NCI-H69 (cell line): ENCODE results near the gene SLC7A14.
"Not testable (repeated sequence)": the region's sequence is repeated elsewhere in the genome, so short reads cannot be mapped to it uniquely, and the experiment has no call there.

ENCODE experiments used
- DNase-seq: peaks from one replicate; lab custom pipeline; 2025; lab: John Stamatoyannopoulos, UW

Gene SLC7A14

GRCh38 chr3:170593634-170594033 is 7.8 kb upstream of the SLC7A14 start:
- DNase-seq, result no peak

DNA sequence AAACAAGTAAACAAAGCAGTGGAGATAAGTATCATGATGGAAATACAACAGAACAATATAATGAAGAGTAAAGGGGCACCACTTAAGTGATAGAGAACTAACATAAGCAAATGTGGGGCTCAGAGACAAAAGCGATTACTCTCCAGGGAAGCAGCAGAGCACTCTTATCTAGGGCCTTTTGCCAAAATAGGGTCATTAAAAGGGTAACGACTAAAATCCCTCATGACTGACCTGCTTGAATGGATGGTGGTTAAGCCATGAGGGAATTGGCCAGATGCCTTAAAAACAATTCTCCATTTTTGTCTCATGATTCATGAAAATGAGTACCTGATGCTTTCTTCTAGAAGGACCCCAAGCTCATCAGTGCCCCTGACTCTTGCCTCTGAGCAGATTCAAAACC is 3.2 kb upstream of the SLC7A14 start:
- DNase-seq, result peak; percentile 78

GRCh38 chr3:170585008-170585936 is 603 bp downstream of the SLC7A14 start:
- DNase-seq, result peak; percentile 50

GRCh38 chr3:170584585-170585007 is 1.3 kb downstream of the SLC7A14 start:
- peak; percentile 58 for DNase-seq

DNA sequence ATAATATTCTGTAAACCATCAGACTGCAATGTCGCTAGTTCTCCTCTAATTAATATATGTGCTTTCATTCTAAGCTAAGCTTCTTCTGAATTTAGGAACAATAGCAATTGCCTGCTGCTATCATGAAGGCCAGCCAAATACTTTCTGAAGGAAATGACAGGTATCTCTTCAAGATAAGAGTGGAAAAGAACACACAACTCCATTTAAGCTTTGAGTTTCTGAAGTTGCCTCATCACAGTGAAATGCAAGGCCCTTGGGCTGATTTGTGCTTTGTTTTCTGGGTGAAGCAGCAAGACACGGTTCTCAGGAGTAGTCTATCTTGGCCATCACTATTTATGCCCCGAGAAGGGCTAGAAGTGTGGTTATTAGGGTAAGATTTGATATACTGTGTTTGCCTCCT is 6.2 kb downstream of the SLC7A14 start:
- no peak for DNase-seq

- DNase-seq, result peak; percentile 24
Measured at GRCh38 chr3:170572665-170573253, 13.1 kb downstream of the SLC7A14 start.

DNA sequence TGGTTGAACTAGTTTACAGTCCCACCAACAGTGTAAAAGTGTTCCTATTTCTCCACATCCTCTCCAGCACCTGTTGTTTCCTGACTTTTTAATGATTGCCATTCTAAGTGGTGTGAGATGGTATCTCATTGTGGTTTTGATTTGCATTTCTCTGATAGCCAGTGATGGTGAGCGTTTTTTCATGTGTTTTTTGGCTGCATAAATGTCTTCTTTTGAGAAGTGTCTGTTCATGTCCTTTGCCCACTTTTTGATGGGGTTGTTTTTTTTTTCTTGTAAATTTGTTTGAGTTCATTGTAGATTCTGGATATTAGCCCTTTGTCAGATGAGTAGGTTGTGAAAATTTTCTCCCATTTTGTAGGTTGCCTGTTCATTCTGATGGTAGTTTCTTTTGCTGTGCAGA is 18.3 kb downstream of the SLC7A14 start:
- not testable (repeated sequence) for DNase-seq

GRCh38 chr3:170566413-170566812 is 19.5 kb downstream of the SLC7A14 start:
- DNase-seq, result no peak

DNA sequence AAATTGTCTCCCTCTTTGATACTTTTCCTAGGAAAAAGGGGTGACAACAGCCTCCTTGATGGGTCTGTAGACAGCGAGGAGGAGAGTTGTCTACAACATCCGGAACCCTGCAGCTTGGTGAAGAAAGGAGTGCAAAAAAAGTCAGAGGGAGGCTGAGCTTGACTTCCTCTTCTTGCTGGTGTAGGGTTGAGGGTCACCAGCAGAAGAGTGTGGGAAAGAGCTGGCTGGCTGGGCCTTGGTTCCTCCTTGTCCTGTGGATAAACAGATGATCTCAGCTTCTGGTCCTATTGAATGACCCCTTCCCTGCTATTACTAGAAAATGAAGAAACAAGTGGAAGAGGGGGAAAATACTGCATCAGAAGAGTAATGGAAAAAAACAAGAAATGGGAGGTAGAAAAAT is 20.4 kb downstream of the SLC7A14 start:
- no peak for DNase-seq

DNA sequence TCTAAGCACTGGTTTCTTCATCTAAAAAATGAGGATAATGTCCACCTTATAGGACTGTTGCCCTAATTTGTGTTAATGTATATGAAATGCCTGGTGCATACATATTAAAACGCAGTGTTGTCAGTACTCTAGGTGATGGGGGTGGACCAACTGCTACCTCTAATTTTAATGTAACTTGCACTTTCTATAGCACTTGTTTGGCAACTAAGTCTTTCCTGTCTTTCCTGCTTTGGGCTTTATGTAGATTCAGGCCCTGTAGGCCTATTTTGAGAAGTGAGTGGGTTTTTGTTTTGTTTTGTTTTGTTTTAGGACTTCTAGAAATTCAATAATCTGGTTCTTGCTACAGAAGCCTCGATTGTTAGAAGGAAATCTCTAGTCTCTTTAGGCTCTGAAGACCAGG is 21.2 kb downstream of the SLC7A14 start:
- DNase-seq, result no peak

DNA sequence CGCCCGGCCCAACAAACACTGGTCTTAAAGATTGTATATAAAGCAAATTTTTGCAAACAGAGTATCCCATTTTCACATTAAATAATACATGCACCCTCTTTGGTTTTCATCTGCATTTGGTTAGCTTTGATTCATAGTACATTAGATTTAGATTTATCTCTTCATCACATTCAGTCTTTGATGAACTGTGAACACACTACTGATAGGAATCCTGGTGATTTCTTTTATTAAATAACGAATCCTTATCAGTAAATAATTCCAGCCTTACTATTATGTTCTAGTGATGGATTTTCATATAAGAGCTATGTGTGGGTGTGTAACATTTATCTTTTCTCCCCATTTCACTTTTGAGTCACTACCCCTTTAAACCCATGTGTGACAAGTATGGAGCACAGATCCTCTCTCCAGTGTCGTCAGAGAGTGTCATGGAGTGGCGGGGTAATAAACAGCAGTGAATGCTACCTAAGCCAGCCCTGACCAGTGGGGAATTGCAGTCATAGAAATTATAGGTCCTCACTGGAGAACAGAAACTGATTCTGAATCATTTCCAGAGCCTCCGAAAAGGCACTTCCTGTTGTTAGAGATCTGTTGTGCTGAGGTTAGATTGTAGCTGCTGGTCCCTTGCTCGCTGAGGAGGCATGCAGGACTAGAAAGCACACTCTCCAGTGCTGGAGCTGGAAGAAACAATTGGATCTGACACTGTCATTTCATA is 22.0 kb downstream of the SLC7A14 start:
- DNase-seq, result peak; percentile 54

DNA sequence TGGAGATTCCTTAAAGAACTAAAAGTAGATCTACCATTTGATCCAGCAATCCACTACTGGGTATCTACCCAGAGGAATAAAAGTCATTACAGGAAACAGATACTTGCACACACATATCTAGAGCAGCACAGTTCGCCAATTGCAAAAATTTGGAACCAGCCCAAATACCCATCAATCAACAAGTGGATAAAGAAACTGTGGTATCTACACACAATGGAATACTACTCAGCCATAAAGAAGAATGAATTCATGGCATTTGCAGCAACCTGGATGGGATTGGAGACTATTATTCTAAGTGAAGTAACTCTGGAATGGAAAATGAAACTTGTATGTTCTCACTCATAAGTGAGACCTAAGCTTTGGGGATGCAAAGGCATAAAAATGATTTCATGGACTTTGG is 23.8 kb downstream of the SLC7A14 start:
- DNase-seq, result no peak

GRCh38 chr3:170560717-170561382 is 25.0 kb downstream of the SLC7A14 start:
- no peak for DNase-seq

- DNase-seq, result peak; percentile 17
Measured at GRCh38 chr3:170560296-170560695, 25.6 kb downstream of the SLC7A14 start.

GRCh38 chr3:170558427-170558826 is 27.4 kb downstream of the SLC7A14 start:
- no peak for DNase-seq

- peak; percentile 33 for DNase-seq
Measured at GRCh38 chr3:170555329-170555728, 30.5 kb downstream of the SLC7A14 start.

- DNase-seq, result no peak
Measured at GRCh38 chr3:170553788-170554757, 31.8 kb downstream of the SLC7A14 start.

- DNase-seq, result no peak
Measured at GRCh38 chr3:170551252-170551651, 34.6 kb downstream of the SLC7A14 start.

GRCh38 chr3:170542704-170543103 is 43.2 kb downstream of the SLC7A14 start:
- DNase-seq, result no peak

DNA sequence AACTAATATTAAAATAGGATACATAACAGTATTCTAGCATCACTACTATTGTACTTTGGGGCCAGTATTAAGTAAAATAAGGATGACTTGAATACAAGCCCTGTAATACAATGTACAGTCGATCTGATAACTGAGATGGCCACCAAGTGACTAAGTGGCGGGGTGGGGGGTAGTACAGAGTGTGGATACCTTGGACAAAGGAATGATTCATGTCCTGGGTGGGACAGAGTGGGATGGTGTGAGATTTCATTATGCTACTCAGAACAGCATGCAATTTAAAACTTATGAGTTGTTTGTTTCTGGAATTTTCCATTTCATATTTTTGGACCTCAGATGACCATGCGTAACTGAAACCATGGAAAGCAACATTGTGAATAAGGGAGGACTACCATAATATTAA is 46.0 kb downstream of the SLC7A14 start:
- DNase-seq, result no peak

- peak; percentile 53 for DNase-seq
Measured at GRCh38 chr3:170536712-170537111, 49.2 kb downstream of the SLC7A14 start.
